ENCODE results near the gene FGFBP1.

DNA sequence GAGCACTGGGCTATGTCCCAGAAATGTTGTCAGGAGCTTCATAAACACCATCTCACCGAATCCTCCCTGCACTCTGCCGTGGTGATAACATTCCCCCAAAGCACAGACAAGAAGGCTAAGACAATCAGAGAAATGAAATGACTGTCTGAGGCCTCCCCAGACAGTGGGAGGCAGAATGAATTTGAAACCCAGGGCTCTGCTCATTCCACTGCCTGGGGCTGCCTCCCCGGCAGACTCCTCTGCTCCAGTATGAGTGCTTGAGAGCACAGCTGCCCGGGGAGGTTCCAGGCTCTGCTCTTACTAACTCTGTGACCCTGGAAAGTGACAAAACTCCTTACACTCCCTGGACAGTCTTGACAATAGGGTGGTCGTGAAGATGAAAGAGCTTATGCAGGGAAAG, 9.7 kb downstream of the FGFBP1 start:
- TF ChIP-seq POLR2A (IDR thresholded peaks at IDR 0.05) (no peak), EP300 (IDR thresholded peaks at IDR 0.05) (no peak)
- TF ChIP-seq, protein P1, sequence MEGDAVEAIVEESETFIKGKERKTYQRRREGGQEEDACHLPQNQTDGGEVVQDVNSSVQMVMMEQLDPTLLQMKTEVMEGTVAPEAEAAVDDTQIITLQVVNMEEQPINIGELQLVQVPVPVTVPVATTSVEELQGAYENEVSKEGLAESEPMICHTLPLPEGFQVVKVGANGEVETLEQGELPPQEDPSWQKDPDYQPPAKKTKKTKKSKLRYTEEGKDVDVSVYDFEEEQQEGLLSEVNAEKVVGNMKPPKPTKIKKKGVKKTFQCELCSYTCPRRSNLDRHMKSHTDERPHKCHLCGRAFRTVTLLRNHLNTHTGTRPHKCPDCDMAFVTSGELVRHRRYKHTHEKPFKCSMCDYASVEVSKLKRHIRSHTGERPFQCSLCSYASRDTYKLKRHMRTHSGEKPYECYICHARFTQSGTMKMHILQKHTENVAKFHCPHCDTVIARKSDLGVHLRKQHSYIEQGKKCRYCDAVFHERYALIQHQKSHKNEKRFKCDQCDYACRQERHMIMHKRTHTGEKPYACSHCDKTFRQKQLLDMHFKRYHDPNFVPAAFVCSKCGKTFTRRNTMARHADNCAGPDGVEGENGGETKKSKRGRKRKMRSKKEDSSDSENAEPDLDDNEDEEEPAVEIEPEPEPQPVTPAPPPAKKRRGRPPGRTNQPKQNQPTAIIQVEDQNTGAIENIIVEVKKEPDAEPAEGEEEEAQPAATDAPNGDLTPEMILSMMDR (IDR thresholded peaks at IDR 0.05): no peak

Measured in tibial nerve (tissue), 4 donors.